ENCODE measurements around the gene DIS3L2.
"Not testable (repeated sequence)": the region's sequence is repeated elsewhere in the genome, so short reads cannot be mapped to it uniquely, and the experiment has no call there.

Gene DIS3L2

DNA sequence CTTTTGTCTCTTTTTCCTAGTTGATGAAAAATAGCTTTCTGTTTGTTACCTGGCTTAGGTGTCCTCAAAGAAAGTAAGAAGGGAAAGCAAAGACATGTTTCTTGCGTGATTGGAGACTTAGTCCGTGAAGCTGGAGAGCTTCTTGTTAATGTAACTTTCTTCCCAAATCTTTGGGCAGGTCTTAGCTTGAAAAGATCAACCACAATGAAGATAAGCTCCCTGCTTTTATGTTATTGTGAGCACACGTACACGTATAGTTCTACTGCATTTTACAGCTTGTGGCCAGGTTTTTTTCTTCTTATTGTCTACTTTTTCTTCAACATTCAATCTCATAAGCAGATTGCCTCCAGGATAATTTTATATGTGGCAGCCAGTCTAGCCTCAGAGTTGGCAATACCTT lies 99.8 kb downstream of the DIS3L2 start:
- no peak for DNase-seq

DNA sequence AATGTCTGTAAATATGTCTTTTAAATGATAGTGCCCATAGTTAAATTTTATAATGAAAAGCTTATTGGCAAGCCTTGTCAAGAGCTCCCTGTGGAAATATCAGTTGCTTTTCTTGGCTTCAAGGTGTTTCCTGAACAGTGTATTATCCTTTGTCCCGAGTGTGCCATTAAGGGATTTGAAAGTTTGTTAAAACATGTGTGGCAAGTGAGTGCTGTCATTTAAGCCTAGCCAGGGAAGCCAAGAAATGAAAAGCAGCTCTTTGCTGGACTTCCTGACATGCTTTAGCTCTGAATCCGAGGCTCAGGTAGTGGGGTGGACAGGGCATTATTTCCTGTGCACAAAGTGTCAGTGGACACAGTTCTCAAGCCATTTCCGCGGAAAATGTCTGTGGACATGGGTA lies 111.5 kb downstream of the DIS3L2 start:
- no peak for DNase-seq

DNA sequence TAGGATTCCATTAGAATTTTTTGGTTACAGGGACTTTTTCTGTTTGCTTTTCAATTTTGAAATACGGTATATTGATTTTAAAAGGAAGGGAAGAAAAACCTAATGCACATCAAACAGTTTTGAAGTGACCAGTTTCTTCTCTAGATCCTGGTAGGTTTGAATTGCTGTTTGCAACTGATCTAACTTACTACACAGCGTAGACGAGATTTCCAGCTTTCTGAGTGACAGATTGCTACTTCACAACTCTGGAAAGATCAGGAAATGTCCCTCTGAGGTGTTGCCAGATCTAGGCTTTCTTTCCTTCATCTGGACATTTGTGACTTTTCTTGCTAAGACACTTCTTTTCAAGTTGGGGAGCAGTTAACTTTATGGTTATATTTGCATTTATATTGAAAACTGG lies 112.2 kb downstream of the DIS3L2 start:
- no peak for DNase-seq

DNA sequence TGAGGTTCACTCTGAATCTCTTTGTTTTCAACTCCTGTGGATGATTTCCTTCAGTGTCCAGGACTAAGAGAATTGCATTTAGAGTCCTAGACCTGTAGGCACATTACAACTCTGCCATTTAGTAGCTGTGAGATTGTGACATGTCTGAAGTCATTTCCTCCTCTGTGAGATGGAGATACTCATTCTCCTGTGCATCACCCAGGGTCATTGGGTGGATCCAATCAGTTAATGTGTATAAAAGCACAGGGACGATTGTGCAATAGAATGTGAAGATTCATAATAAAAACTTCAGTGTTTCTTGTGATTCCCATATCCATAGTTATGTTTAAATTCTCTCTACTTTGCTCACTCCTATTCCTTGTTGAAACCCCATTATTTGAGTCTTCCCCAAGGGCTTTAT lies 113.6 kb downstream of the DIS3L2 start:
- no peak for DNase-seq

DNA sequence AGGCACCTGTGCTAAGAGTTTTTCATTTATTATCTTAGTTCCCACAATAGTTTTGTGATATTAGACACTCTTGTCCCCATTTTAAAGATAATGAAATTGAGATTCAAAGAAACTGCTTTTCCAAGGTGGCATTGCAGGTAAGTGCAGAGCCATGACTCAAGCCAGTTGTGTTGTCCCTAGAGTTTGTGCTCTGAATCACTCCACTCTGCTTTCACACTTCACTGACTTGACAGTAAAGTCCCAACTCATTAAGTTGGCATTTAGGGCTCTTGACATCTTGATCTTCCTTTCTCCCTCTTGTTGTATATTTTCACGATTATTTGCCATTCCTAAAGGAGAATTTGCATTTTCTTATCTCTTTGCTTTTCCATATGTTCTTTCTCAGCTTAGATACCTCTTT lies 114.3 kb downstream of the DIS3L2 start:
- no peak for DNase-seq

- no peak for DNase-seq
These were observed 114.8 kb downstream of the DIS3L2 start for GRCh38 chr2:232076272-232076671.

DNA sequence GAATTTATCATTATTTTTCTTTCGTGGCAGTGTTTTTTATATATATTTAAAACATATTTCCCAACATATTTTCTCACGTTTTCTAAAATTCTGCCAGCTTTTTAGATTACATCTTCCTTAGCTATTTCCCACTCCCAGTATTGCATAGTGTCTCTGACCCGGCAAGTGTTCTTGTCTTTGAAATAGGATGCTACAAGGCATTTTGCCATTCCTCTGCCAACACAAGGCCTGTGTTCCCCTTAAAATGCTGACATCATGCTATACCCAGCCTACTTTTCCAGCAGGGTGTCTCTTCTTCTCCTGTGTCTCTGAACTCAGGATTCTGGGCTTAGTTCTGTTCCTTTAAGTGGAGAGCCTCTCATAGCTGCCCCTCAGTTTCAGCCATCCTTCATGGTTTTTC lies 115.2 kb downstream of the DIS3L2 start:
- no peak for DNase-seq

GRCh38 chr2:232085164-232085563 lies 123.7 kb downstream of the DIS3L2 start:
- DNase-seq, result no peak

GRCh38 chr2:232085826-232086425 lies 124.4 kb downstream of the DIS3L2 start:
- DNase-seq, result no peak

GRCh38 chr2:232088771-232089170 lies 127.3 kb downstream of the DIS3L2 start:
- DNase-seq, result no peak

DNA sequence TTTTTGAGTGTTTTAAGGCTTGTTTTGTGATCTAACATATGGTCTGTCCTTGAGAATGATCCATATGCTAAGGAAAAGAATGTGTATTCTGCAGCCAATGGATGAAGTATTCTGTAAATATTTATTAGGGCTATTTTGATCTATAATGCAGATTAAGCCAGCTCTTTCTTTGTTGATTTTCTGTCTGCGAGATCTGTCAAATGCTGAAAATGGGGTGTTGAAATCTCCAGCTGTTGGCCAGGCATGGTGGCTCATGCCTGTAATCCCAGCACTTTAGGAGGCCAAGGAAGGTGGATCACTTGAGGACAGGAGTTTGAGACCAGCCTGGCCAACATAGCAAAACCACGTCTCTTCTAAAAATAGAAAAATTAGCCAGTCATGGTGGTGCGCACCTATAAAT lies 132.7 kb downstream of the DIS3L2 start:
- DNase-seq, result no peak

DNA sequence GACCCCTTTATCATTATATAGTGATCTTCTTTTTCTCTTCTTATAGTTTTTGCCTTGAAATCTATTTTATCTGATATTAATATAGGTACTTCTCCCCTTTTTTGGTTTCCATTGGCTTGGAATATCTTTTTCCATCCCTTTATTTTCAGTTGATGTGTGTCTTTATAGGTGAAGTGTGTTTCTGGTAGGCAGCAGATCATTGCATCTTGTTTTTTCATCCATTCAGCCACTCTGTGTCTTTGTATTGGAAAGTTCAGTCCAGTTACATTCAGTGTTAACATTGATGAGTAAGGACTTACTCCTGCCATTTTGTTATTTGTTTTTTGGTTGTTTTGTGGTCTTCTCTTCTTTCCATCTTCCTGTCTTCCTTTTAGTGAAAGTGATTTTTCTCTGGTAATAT lies 133.4 kb downstream of the DIS3L2 start:
- DNase-seq, result no peak

GRCh38 chr2:232097260-232097659 lies 135.7 kb downstream of the DIS3L2 start:
- no peak for DNase-seq

- no peak for DNase-seq
These were observed 136.2 kb downstream of the DIS3L2 start for GRCh38 chr2:232097758-232098157.

- no peak for DNase-seq
These were observed 140.9 kb downstream of the DIS3L2 start for GRCh38 chr2:232102380-232102779.

GRCh38 chr2:232103140-232103737 lies 141.7 kb downstream of the DIS3L2 start:
- no peak for DNase-seq

GRCh38 chr2:232104076-232104646 lies 142.6 kb downstream of the DIS3L2 start:
- no peak for DNase-seq

GRCh38 chr2:232111551-232111950 lies 150.0 kb downstream of the DIS3L2 start:
- no peak for DNase-seq

GRCh38 chr2:232113821-232114220 lies 152.3 kb downstream of the DIS3L2 start:
- no peak for DNase-seq

DNA sequence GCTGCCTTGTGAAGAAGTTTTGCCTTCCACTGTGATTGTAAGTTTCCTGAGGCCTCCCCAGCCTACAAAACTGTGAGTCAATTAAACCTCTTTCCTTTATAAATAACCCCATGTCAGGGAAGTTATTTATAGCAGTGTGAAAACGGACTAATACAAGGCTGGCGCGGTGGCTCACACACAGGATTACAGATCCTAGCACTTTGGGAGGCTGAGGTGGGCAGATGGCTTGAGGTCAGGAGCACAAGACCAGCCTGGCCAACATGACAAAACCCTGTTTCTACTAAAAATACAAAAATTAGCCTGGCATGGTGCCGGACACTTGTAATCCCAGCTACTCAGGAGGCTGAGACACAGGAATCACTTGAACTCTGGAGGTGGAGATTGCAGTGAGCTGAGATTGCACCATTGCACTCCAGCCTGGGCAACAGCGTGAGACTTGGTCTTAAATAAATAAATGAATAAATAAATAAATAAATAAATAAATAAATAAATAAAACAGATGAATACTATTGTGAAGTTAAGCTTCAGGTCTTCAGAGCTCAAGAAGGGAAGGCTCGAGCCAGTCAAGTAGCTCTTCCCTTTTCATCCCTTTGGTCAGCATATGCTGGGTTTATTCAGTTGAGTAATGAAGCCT lies 154.3 kb downstream of the DIS3L2 start:
- not testable (repeated sequence) for DNase-seq

- no peak for DNase-seq
These were observed 155.3 kb downstream of the DIS3L2 start for GRCh38 chr2:232116852-232117251.

DNA sequence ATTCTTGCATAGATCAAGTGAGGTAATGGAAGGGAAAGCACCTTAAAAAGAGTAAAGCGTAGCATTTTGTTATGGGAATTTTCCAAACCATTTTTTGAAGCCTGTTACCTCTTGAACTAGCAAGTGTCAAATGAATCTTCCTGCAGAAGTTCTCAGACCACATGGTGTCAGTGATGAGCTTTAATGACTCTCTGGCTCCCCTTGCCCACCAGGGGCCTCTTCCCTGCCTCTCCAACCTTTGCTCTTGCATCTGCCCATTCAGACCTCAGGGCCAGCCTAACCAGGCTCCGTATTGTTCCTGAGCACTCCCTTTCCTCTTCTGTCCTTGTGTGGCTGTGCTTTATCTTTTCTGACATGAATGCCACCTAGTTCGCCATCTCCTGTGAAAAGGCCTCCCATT lies 155.9 kb downstream of the DIS3L2 start:
- DNase-seq, result no peak

DNA sequence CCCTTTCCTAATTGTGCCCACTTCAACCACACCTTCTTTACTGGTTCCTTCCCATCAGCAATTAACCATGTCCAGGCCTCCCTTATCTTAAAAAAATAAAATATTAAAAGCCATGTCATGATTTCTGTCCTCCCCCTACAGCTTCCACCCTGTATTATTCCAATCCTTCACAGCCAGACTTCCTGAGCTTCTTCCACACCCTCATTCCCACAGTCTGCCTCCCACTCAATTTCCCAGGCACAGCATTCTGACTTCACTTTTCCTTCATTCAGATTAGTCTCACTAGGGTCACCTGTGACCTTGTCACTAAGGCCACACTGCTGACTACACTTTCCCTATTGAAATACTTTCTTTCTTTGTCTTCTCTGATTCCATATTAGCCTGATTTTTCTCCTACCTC lies 159.4 kb downstream of the DIS3L2 start:
- no peak for DNase-seq

DNA sequence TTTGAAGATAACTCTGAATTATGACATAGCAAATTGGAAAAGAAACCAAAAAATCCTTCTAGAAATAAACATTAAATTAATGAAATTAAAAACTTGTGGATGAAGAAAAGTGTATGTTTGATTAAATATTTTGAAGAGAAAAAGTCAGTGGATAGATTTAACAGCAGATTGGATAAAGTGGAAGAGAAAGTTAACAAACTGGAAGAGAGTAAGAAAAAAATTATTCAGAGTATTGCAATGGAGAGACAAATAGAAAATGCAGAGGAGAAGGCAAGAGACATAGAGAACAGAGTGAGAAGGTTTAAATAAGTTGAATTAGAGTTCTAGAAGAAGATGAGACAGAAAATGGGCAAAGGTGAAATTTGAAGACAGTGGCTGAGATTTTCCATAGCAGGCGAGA lies 162.8 kb downstream of the DIS3L2 start:
- no peak for DNase-seq

Measured in stimulated activated CD8-positive, alpha-beta memory T cell treated with anti-CD3 and anti-CD28 coated beads, Interleukin-4, amount 100 ng/mL, for 48 hours (primary cell).